Spleen (tissue), 7 donors: Measurements from ENCODE around the gene ICE2.
A peak's percentile ranks its signal among the peaks of the same experiment; 100 is the strongest.

Experiments used
- CTCF ChIP-seq, 11 experiments: fragments of 200-600 bp in 7 of 11; fragments of 450-650 bp in 4 of 11; sonication (generic) in 4 of 11; IDR thresholded peaks in 8 of 11; conservative IDR thresholded peaks in 3 of 11; 1 replicate in 7 of 11; 2 replicates in 4 of 11; pipeline versions ENCODE4 v1.4.0 to v1.8.0; 2016 to 2021; ENCODE audit warnings: antibody characterized with exemption in 11 of 11, inconsistent platforms in 4 of 11, mild to moderate bottlenecking in 1 of 11
- POLR2A ChIP-seq, 3 donors: fragments of 450-650 bp; IDR thresholded peaks; one replicate each; pipeline ENCODE4 v1.5.1; 2017; ENCODE audit warnings: antibody characterized with exemption in 3 of 3, mild to moderate bottlenecking in 1 of 3
- POLR2AphosphoS5 ChIP-seq, 3 donors: sonication (generic); formaldehyde crosslinking; IDR thresholded peaks; one replicate each; pipeline ENCODE4 v1.5.1; 2017; ENCODE audit warnings: antibody characterized with exemption in 3 of 3
- donor health status: DM: no; HTN: no; CAD: no; lungs with moderate emphysema.
- donor health status: DM: no; HTN: no; CAD: no.
- donor health status: DM: no; HTN: no; CAD: no.

GRCh38 chr15:60507596-60508424 is 28.9 kb upstream of the ICE2 start:
- no peak for TF ChIP-seq POLR2A (IDR thresholded peaks at IDR 0.05)
- TF ChIP-seq CTCF (IDR thresholded peaks at IDR 0.05 in 8 of 11, conservative IDR thresholded peaks at IDR 0.05 in 3 of 11) = peak; percentile 67 to 87 (median 84)
- TF ChIP-seq POLR2AphosphoS5 (IDR thresholded peaks at IDR 0.05) = no peak
